ENCODE measurements around the gene CDH4.
"Not testable (repeated sequence)": the region's sequence is repeated elsewhere in the genome, so short reads cannot be mapped to it uniquely, and the experiment has no call there.

The CDH4 gene

GRCh38 chr20:61938839-61939690 is 687.0 kb downstream of the CDH4 start:
- no peak for DNase-seq (ENCODE audit: low read depth, low spot score)

- no peak for DNase-seq (ENCODE audit: low read depth, low spot score)
Observed at GRCh38 chr20:61939691-61940360, 687.8 kb downstream of the CDH4 start.

GRCh38 chr20:61940491-61940890 is 688.4 kb downstream of the CDH4 start:
- DNase-seq (ENCODE audit: low read depth, low spot score), result no peak

GRCh38 chr20:61940976-61941720 is 689.1 kb downstream of the CDH4 start:
- no peak for DNase-seq (ENCODE audit: low read depth, low spot score)

GRCh38 chr20:61941721-61942405 is 689.8 kb downstream of the CDH4 start:
- DNase-seq (ENCODE audit: low read depth, low spot score), result no peak

- DNase-seq (ENCODE audit: low read depth, low spot score), result no peak
Observed at GRCh38 chr20:61942526-61942925, 690.5 kb downstream of the CDH4 start.

- not testable (repeated sequence) for DNase-seq (ENCODE audit: low read depth, low spot score)
Observed at GRCh38 chr20:61944967-61945366, 692.9 kb downstream of the CDH4 start.

- DNase-seq (ENCODE audit: low read depth, low spot score), result not testable (repeated sequence)
Observed at GRCh38 chr20:61945495-61945894, 693.4 kb downstream of the CDH4 start.

GRCh38 chr20:61948056-61948455 is 696.0 kb downstream of the CDH4 start:
- DNase-seq (ENCODE audit: low read depth, low spot score), result not testable (repeated sequence)

GRCh38 chr20:61948586-61949362 is 696.7 kb downstream of the CDH4 start:
- no peak for DNase-seq (ENCODE audit: low read depth, low spot score)

- DNase-seq (ENCODE audit: low read depth, low spot score), result no peak
Observed at GRCh38 chr20:61949363-61949713, 697.3 kb downstream of the CDH4 start.

- DNase-seq (ENCODE audit: low read depth, low spot score), result no peak
Observed at GRCh38 chr20:61949714-61950640, 697.9 kb downstream of the CDH4 start.

- no peak for DNase-seq (ENCODE audit: low read depth, low spot score)
Observed at GRCh38 chr20:61950641-61951071, 698.6 kb downstream of the CDH4 start.

GRCh38 chr20:61951695-61952533 is 699.9 kb downstream of the CDH4 start:
- DNase-seq (ENCODE audit: low read depth, low spot score), result no peak

GRCh38 chr20:61953037-61954021 is 701.3 kb downstream of the CDH4 start:
- DNase-seq (ENCODE audit: low read depth, low spot score), result no peak

- DNase-seq (ENCODE audit: low read depth, low spot score), result no peak
Observed at GRCh38 chr20:61954276-61955021, 702.4 kb downstream of the CDH4 start.
